Breast epithelium (tissue), 4 donors: ENCODE data around the gene AGAP1. TPM values are rescaled to one million over a fixed set of nuclear protein-coding genes. Genes with fewer than 3 reads are reported as not detected.

Source experiments
- DNase-seq, 2 donors: peaks; one replicate each; pipeline ENCODE4 v3.0.0-alpha.2; 2019; ENCODE audit warnings: low spot score in 2 of 2
- H3K27ac ChIP-seq, 2 donors: fragments of 200-600 bp; sonication (generic) in 1 of 2; one replicate each; pipeline ENCODE4 v1.5.1; 2016 to 2019; ENCODE audit warnings: mild to moderate bottlenecking in 1 of 2
- H3K27me3 ChIP-seq, 2 donors: fragments of 200-600 bp; sonication (generic) in 1 of 2; one replicate each; pipeline versions ENCODE4 v1.5.1 to v1.6.0; 2017 to 2019; ENCODE audit warnings: control low read depth in 1 of 2, mild to moderate bottlenecking in 1 of 2
- H3K36me3 ChIP-seq: fragments of 200-600 bp; one replicate; pipeline ENCODE4 v1.5.1; 2019
- H3K4me1 ChIP-seq, 2 donors: fragments of 200-600 bp; sonication (generic); one replicate each; pipeline ENCODE4 v1.5.1; 2016 to 2019; ENCODE audit warnings: control low read depth in 1 of 2
- H3K4me3 ChIP-seq, 3 donors: fragments of 200-600 bp; sonication (generic); 1 replicate in 2 of 3; 2 replicates in 1 of 3; pipeline ENCODE4 v1.5.1; 2016 to 2019; ENCODE audit warnings: mild to moderate bottlenecking in 3 of 3, moderate library complexity in 2 of 3
- H3K9me3 ChIP-seq, 2 donors: fragments of 200-600 bp; sonication (generic) in 1 of 2; one replicate each; pipeline ENCODE4 v1.5.1; 2016 to 2019; ENCODE audit warnings: control low read depth in 1 of 2
- CTCF ChIP-seq, 3 donors: fragments of 450-650 bp; IDR thresholded peaks; one replicate each; pipeline ENCODE4 v1.5.1; 2016 to 2017; ENCODE audit warnings: antibody characterized with exemption in 3 of 3, mild to moderate bottlenecking in 3 of 3, moderate library complexity in 3 of 3
- POLR2A ChIP-seq: fragments of 450-650 bp; IDR thresholded peaks from one replicate; pipeline ENCODE4 v1.6.1; 2016; ENCODE audit warnings: antibody characterized with exemption, mild to moderate bottlenecking, moderate library complexity
- POLR2AphosphoS5 ChIP-seq, 3 donors: sonication (generic); formaldehyde crosslinking; IDR thresholded peaks; one replicate each; pipeline ENCODE4 v1.6.1; 2017; ENCODE audit warnings: antibody characterized with exemption in 3 of 3
- intact Hi-C: fragments of 100-400 bp; cut with DNase I; formaldehyde crosslinking; loops from one replicate; pipeline ENCODE4 v1.15.1; 2023; ENCODE audit warnings: low total_unique reads
- total RNA-seq, 3 donors: library from RNA; depleted of rRNA; stranded (reverse); fragments of >200 nt; gene quantifications; one replicate each; pipeline ENCODE4 v1.1.0, GENCODE V29; 2016

Gene AGAP1
- total RNA-seq, 3 donors from 2014 or later = 19.7 to 27.1 (median 25.9) TPM

GRCh38 chr2:236162031-236162845, 668.4 kb downstream of the AGAP1 start:
- Histone ChIP-seq H3K36me3 (no peaks in the 10 kb centered on the region), H3K4me1 (peaks cover 10 to 12% of the 10 kb centered on the region in 2 donors), H3K9me3 (no peaks in the 10 kb centered on the region), H3K27ac (no peak overlapping the region), H3K27me3 (peaks cover 8 to 76% of the 10 kb centered on the region in 2 donors), H3K4me3 (no peak overlapping the region)
- intact Hi-C loops = no loop called here
- TF ChIP-seq CTCF (IDR thresholded peaks at IDR 0.05) = no peak
- no peak for TF ChIP-seq POLR2A
- no peak for TF ChIP-seq POLR2AphosphoS5 (IDR thresholded peaks at IDR 0.05)
- no peak for DNase-seq

GRCh38 chr2:236162882-236163470, 669.1 kb downstream of the AGAP1 start:
- H3K4me1 ChIP-seq = peaks cover 13 to 17% of the 10 kb centered on the region in 2 donors
- DNase-seq = no peak
- peaks cover 15 to 84% of the 10 kb centered on the region in 2 donors for H3K27me3 ChIP-seq
- intact Hi-C loops = no loop called here
- TF ChIP-seq CTCF (IDR thresholded peaks at IDR 0.05) (no peak), POLR2A (no peak), POLR2AphosphoS5 (IDR thresholded peaks at IDR 0.05) (no peak)
- H3K27ac ChIP-seq = no peak overlapping the region
- H3K4me3 ChIP-seq = no peak overlapping the region
- H3K36me3 ChIP-seq = no peaks in the 10 kb centered on the region
- H3K9me3 ChIP-seq = no peaks in the 10 kb centered on the region

- intact Hi-C loops = no loop called here
- H3K36me3 ChIP-seq = no peaks in the 10 kb centered on the region
- H3K27ac ChIP-seq = no peak overlapping the region
- H3K9me3 ChIP-seq = no peaks in the 10 kb centered on the region
- peaks cover 20 to 90% of the 10 kb centered on the region in 2 donors for H3K27me3 ChIP-seq
- peak overlapping the region; percentile 29 to 64 (median 32) for H3K4me3 ChIP-seq
- no peak for DNase-seq
- TF ChIP-seq CTCF (IDR thresholded peaks at IDR 0.05) (no peak), POLR2A (no peak), POLR2AphosphoS5 (IDR thresholded peaks at IDR 0.05) (no peak)
- peaks cover 17 to 20% of the 10 kb centered on the region in 2 donors for H3K4me1 ChIP-seq
Measured at GRCh38 chr2:236163471-236164200, 669.8 kb downstream of the AGAP1 start.

- Histone ChIP-seq H3K27me3 (peaks cover 20 to 97% of the 10 kb centered on the region in 2 donors), H3K36me3 (no peaks in the 10 kb centered on the region), H3K27ac (no peak overlapping the region), H3K4me1 (peaks cover 17 to 25% of the 10 kb centered on the region in 2 donors), H3K4me3 (peak overlapping the region; percentile 29 to 64 (median 32)), H3K9me3 (no peaks in the 10 kb centered on the region)
- no peak for DNase-seq
- TF ChIP-seq POLR2A = no peak
- no peak for TF ChIP-seq CTCF (IDR thresholded peaks at IDR 0.05)
- TF ChIP-seq POLR2AphosphoS5 (IDR thresholded peaks at IDR 0.05) = no peak
- intact Hi-C loops = no loop called here
Measured at GRCh38 chr2:236164201-236164924, 670.5 kb downstream of the AGAP1 start.
